HG03060 (cell line): ENCODE data around the gene MORN1.

Experiments used
- ATAC-seq: cut with Tn5 transposase; IDR thresholded peaks from one replicate; pipeline ENCODE4 v1.9.1; 2021; ENCODE audit warnings: low read depth, moderate number of reproducible peaks; ENCODE audit not compliant: unreplicated experiment

The MORN1 gene

DNA sequence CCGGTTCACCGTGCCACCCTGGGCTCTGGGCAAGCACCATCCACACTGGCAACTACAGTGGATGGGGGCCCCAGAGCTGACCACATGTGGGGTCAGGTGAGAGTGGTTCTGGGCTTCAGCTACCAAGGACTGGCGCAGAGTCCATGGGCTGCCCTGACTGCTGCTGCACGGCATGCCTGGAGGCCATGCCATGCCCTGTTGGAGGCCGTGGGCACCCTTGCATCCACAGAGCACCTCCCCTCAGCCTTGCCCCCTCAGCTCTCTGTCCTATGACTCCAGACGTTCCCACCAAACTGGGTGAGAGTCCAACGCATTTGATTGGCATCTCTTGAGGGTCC lies 15.5 kb downstream of the MORN1 start:
- ATAC-seq: no peak

- no peak for ATAC-seq
Observed at GRCh38 chr1:2375246-2375922, 16.0 kb downstream of the MORN1 start.

DNA sequence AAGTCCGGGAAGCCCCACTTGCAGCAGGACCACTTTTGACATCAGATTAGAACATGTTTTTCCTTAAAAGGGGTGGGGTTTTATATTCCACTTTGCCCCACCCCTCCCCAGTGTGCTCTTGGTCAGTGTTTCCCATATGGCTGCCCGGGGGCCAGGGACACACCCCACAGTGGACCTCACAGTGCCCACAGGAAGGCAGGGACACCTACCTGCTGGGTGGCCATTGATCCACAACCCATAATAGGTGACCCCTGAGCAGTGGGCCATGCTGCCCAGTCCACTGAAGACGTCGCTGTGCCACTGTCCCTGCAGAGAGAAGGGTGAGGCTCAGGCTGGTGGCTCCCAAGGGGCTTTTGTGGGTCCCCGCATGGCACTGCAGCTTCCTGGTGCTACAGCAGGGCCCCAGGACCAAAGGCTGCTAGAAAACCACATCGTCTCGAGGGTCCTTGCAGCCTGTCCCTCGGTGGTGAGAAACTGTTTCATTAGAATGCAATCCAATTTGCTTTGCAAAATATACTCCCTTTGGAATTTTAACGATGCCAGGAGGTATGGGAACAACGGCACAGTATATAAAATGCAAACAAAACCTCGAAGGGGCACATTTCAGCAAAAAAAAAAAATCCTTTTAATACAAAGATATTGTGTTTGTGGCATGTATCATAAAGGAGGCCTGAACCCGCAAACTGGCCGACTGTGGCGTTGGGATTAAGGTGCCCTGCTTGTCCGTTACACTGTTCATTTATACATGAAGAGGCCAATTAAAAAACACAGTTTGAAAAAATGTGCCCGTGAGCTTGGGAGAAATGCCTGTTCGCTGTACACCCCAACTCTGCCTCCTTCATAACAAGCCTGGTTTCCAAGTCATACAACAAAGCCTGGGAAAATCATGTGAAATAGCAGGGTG lies 16.9 kb downstream of the MORN1 start:
- no peak for ATAC-seq

GRCh38 chr1:2373551-2374251 lies 17.7 kb downstream of the MORN1 start:
- ATAC-seq: no peak

- no peak for ATAC-seq
Observed at GRCh38 chr1:2372551-2373490, 18.5 kb downstream of the MORN1 start.

DNA sequence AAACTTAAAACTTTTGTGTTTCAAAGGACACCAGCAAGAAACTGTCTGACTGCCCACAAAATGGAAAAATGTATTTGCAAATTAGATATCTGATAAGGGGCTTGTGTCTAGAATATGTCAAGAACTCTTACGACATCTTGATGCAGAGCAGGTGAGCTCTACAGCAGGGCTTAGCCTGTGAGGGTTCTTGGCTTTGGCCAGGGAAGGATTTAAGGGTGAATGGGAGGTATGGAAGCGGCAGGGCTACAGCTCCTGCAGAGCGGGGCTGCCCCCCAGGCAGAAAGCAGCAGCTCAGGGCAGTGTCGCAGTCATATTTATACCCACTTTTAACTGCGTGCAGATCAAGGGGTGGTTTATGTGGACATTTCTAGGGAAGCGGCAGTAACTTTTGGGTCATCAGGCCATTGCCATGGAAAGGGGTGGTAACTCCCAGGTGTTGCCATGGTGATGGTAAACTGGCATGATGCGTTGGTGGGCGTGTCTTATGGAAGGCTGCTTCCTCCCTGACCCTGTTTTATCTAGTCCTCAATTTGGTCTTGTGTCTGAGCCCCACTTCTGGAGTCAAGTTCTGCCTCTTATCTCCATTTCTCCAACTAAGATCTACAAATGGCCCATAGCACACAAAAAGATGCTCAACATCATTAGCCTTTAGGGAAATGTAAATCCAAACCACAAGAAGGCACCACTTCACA lies 23.2 kb downstream of the MORN1 start:
- ATAC-seq: no peak

DNA sequence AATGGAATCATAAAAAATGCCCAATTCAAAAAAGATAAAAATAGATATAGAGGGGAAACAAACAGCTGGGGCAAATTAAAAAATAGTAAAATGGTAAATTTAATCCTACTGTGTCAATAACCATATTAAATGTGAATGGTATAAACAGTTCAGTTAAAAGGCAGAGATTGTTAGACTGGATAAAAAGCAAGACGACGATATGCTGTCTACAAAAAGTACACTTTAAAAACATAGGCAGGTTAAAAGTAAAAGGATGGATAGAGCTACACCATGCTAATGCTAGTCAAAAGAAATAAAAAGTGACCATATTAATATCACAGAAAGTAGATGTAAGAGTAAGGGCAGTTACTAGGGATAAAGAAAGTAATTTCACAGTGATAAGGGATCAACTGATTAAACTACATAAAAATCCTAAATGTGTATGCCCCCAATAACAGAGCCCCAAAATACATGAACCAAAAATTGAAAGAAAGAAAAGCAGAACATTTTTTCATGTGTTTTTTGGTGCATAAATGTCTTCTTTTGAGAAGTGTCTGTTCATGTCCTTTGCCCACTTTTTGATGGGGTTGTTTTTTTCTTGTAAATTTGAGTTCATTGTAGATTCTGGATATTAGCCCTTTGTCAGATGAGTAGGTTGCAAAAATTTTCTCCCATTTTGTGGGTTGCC lies 27.4 kb downstream of the MORN1 start:
- ATAC-seq: no peak

DNA sequence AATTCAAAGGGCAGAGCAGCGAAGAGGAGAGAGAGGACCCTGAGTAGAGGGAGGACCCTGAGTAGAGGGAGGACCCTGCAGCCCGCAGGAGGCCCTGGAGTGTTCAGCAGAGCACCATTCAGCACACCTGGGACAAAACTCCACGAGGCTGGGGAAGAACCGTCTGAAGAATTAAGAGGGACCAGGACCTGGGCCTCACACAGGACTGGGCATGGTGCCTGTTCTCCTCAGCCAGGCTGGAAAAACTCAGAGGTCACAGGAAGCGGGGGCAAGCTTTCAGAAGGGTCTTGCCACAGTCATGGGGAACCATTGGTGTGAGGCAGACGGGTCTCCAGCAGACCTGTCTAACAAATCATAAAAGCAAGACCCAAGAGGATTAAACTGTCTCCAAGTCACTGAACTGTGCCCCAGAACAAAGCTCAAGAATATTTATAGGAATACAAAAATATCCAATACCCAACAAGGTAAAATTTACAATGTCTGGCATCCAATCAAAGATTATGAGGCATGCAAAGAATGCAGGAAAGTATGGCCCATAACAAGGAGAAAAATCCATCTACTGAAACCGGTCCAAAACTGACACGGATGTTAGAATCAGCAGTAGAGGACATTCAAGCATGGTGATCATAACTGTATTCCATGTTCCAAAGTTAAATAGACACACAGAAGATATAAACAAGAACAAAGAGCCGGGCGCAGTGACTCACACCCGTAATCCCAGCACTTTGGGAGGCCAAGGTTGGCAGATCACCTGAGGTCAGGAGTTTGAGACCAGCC lies 30.6 kb downstream of the MORN1 start:
- ATAC-seq: no peak

DNA sequence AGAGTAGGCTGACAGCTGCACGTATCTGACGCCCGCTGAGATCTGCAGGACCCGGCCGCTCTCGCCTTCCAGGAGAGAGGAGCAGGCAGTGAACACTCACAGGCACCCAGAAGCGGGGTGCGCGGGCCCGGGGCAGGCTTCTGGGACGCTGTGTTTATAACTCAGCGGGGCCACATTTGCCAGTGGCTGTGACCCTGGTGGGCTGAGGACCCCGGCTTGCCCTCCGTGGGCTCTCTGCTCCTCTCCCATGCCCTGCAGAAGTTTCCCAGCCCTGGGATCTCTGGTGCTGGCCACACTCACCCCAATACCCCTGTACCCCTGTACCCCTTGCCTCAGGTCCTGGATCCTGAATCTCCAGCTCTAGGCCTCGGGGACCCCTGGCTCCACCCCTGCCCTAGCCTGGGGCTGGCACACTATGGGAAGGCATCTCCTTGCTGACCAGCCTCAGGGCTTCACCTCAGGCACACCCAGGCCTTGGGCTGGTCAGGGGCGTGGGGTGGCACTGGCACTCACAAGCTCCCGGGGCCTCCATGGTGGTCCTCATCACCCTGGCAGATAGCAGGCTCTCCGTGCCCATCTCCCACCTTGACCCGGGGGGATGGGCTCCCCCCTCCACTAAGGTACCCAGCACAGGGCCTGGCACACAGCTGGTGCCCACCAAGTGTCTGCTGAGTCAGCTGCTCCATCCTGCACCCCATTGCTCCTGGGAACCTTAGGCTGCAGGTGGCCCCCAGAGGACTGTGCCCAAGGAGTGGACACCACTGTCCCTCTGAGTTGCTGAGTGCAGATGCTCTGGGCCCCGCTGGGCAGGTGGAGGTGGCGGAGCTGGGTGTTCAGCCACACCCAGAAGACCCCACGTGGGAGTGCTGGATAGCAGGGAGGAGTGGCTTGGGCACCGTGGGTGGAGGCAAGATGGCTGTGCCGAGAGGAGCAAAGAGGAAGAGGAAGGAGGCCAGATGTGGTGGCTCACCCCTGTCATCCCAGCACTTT lies 32.4 kb downstream of the MORN1 start:
- no peak for ATAC-seq

- ATAC-seq: no peak
Observed at GRCh38 chr1:2358072-2358471, 33.3 kb downstream of the MORN1 start.

DNA sequence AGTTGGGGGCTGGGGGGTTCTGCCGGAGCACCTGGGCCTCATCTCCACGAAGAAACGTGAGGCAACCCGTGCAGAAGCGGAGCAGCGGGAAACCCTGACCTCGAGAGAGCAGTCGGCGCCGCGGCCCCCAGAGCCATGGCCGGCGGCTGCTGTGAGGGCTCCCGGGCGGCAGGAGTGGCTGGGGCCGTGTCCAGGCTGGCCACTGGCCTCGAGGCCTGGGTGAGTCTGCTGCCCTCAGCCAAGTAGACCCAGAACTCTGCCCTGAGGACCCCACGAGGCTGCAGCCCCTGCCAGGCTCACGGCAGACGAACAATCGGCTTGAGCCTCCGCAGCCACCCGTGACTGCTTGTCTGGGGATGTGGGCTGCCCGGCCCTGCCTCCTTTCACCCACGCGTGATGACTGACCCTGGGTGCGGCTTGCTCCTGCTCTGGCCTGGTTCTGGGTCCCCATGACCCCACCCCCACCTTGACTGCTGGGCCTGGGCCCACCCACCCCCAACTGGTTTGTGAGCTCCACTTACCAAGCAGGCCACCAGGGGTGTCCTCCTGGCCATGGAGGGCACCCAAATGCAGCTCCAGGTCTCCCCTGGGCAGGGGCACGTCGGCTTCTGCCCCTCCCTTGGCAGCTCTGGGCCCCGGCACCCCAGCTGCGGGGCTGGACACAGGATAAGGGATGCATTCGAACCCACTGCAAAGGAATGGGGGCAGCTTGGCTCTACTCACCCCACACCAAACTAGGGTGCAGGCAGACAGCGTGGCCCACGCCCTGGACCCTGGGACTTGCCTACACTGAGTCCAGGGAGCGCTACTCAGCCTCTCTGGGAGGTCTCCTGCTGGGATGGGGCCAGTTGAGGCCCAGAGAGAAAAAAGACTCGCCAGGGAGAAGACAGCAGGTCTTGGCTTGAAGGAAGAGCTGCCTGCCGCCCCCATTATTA lies 34.2 kb downstream of the MORN1 start:
- no peak for ATAC-seq

DNA sequence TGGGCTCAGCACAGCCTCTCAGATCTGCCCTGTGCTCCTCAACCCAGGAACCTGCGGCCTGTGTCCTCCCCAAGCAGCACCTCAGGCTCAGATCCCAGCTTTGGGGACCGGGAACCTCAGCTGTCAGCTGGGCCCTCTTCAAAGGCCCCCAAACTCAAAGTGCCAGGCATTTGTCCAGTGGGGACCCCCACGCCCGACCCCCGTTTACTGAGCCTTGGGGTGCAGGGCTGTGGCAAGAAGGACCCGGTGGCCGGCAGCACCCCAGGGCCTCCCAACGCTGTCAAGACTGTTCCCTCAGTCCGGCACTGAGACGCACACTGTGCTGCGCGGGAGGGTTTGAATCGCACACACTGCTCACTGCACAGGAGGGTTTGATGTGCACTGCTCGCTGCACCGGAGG lies 35.0 kb downstream of the MORN1 start:
- ATAC-seq: no peak

- ATAC-seq: no peak
Observed at GRCh38 chr1:2355373-2356261, 35.7 kb downstream of the MORN1 start.

- no peak for ATAC-seq
Observed at GRCh38 chr1:2354511-2355372, 36.6 kb downstream of the MORN1 start.
